ENCODE data around the gene NOP58.

- TF ChIP-seq CTCF (IDR thresholded peaks at IDR 0.05; ENCODE audit: insufficient read depth, low read length, poor library complexity, severe bottlenecking) = no peak
- TF ChIP-seq EZH2phosphoT487 (conservative IDR thresholded peaks at IDR 0.05; ENCODE audit: low read length) = no peak
Observed at GRCh38 chr2:202251494-202251893, 14.1 kb upstream of the NOP58 start.

Measured in SU-DHL-6 (cell line).